Ecto neural progenitor cell (in vitro differentiated cells): ENCODE measurements around the gene ATAD2B.
A peak's percentile ranks its signal among the peaks of the same experiment; 100 is the strongest.
"Not testable (repeated sequence)": the region's sequence is repeated elsewhere in the genome, so short reads cannot be mapped to it uniquely, and the experiment has no call there.

Experiments
- DNase-seq: peaks from one replicate; pipeline ENCODE4 v3.0.0-alpha.2; 2018; ENCODE audit warnings: low spot score

ATAD2B gene

GRCh38 chr2:23926750-23927571 lies at the start of gene ATAD2B:
ATAD2B (minus strand) TSS chr2:23927123; CDS start chr2:23926770, 353 bp downstream.
- peak; percentile 96 for DNase-seq

- no peak for DNase-seq
Observed at GRCh38 chr2:23967846-23968245, 40.9 kb upstream of the ATAD2B start.

- DNase-seq, result no peak
Observed at GRCh38 chr2:23954325-23955014, 27.5 kb upstream of the ATAD2B start.

GRCh38 chr2:23953625-23954024 lies 26.7 kb upstream of the ATAD2B start:
- DNase-seq, result no peak

GRCh38 chr2:23952558-23952957 lies 25.6 kb upstream of the ATAD2B start:
- DNase-seq, result not testable (repeated sequence)

- DNase-seq, result no peak
Observed at GRCh38 chr2:23947350-23947749, 20.4 kb upstream of the ATAD2B start.

GRCh38 chr2:23944976-23945375 lies 18.1 kb upstream of the ATAD2B start:
- no peak for DNase-seq

- peak; percentile 48 for DNase-seq
Observed at GRCh38 chr2:23944527-23944926, 17.6 kb upstream of the ATAD2B start.

- no peak for DNase-seq
Observed at GRCh38 chr2:23943666-23944065, 16.7 kb upstream of the ATAD2B start.

GRCh38 chr2:23941644-23942043 lies 14.7 kb upstream of the ATAD2B start:
- DNase-seq, result no peak

- DNase-seq, result no peak
Observed at GRCh38 chr2:23940718-23941620, 14.0 kb upstream of the ATAD2B start.

- DNase-seq, result peak; percentile 89
Observed at GRCh38 chr2:23939987-23940717, 13.2 kb upstream of the ATAD2B start, which contains the start of gene UBXN2A. UBXN2A (plus strand) TSS chr2:23940463; CDS start chr2:23958315, 17,852 bp downstream.

- DNase-seq, result no peak
Observed at GRCh38 chr2:23934259-23934658, 7.3 kb upstream of the ATAD2B start.

- DNase-seq, result peak; percentile 79
Observed at GRCh38 chr2:23926290-23926749, 603 bp downstream of the ATAD2B start.

GRCh38 chr2:23925702-23926289 lies 1.1 kb downstream of the ATAD2B start:
- DNase-seq, result no peak

GRCh38 chr2:23924589-23925359 lies 2.1 kb downstream of the ATAD2B start:
- no peak for DNase-seq

- DNase-seq, result no peak
Observed at GRCh38 chr2:23918837-23919489, 8.0 kb downstream of the ATAD2B start.

GRCh38 chr2:23916727-23917405 lies 10.1 kb downstream of the ATAD2B start:
- no peak for DNase-seq

GRCh38 chr2:23915327-23915726 lies 11.6 kb downstream of the ATAD2B start:
- no peak for DNase-seq
